Activated CD4-positive, alpha-beta memory T cell treated with anti-CD3 and anti-CD28 coated beads for 36 hours (primary cell): ENCODE data around the gene MDM4. TPM values are rescaled to one million over a fixed set of nuclear protein-coding genes. Genes with fewer than 3 reads are reported as not detected.

ENCODE experiments used
- CTCF ChIA-PET: fragments of 350-600 bp; sonication (Branson Sonifier 250); formaldehyde crosslinking; loops from one replicate; lab custom pipeline; 2021; ENCODE audit warnings: antibody characterized with exemption, inconsistent platforms; lab: Charles Lee
- POLR2A ChIA-PET: fragments of 350-600 bp; sonication (Branson Sonifier 250); formaldehyde crosslinking; loops from one replicate; lab custom pipeline; 2021; ENCODE audit warnings: antibody characterized with exemption; lab: Charles Lee
- DNase-seq: peaks from one replicate; pipeline ENCODE4 v3.0.0-alpha.2; 2020
- H3K27ac Mint-ChIP-seq: one replicate; pipeline ENCODE4 v1.8.0; 2021; ENCODE audit warnings: mixed read lengths
- H3K27me3 Mint-ChIP-seq: one replicate; pipeline ENCODE4 v1.8.0; 2021; ENCODE audit warnings: mixed read lengths
- H3K36me3 Mint-ChIP-seq: one replicate; pipeline ENCODE4 v1.8.0; 2021; ENCODE audit warnings: mixed read lengths
- H3K4me1 Mint-ChIP-seq: one replicate; pipeline ENCODE4 v1.8.0; 2021; ENCODE audit warnings: low read depth, mixed read lengths
- H3K4me3 Mint-ChIP-seq: one replicate; pipeline ENCODE4 v1.8.0; 2021; ENCODE audit warnings: mild to moderate bottlenecking, mixed read lengths
- H3K9me3 Mint-ChIP-seq: one replicate; pipeline ENCODE4 v1.8.0; 2021; ENCODE audit warnings: mixed read lengths
- intact Hi-C: fragments of 100-400 bp; cut with micrococcal nuclease; formaldehyde crosslinking; loops from one replicate; pipeline ENCODE4 v1.15.1; 2023
- total RNA-seq, 2 experiments: library from RNA; stranded (reverse); gene quantifications; one replicate each; pipeline ENCODE4 v1.2.3, GENCODE V29; 2021

Gene MDM4
- 10 to 100 TPM; 88.0 to 90.8 TPM for total RNA-seq

- peak; percentile 97 for DNase-seq
- CTCF ChIA-PET = interaction anchor here (0.8 to 2.9 kb wide), 12 partner anchors 9 to 291 kb away, joined by 3 to 18 read pairs (median 5); partner anchors contain the start of gene PIK3C2B
- Mint-ChIP-seq H3K27ac (no peak within 1 kb of the TSS), H3K9me3 (peaks cover 2% of the 10 kb centered on the region), H3K27me3 (no peaks in the 10 kb centered on the region), H3K36me3 (peaks cover 21% of the 10 kb centered on the region), H3K4me3 (no peak within 1 kb of the TSS), H3K4me1 (peaks cover 52% of the 10 kb centered on the region)
- intact Hi-C loops = loop anchor here (1.0 kb wide), 3 partner anchors 9 to 49 kb away; no protein-coding TSS in a partner anchor
- POLR2A ChIA-PET = interaction anchor here (0.6 to 5.9 kb wide), 15 partner anchors 9 to 109 kb away, joined by 3 to 68 read pairs (median 4); partner anchors contain the start of gene PIK3C2B
These were observed at the start of gene MDM4 for GRCh38 chr1:204516180-204516879. Gene MDM4 (plus strand): TSS chr1:204516406. CDS start chr1:204525519, 9,113 bp downstream.

- H3K36me3 Mint-ChIP-seq = peaks cover 18% of the 10 kb centered on the region
- intact Hi-C loops = no loop called here
- peaks cover 51% of the 10 kb centered on the region for H3K4me1 Mint-ChIP-seq
- no peak for DNase-seq
- no peaks in the 10 kb centered on the region for H3K27me3 Mint-ChIP-seq
- ChIA-PET POLR2A (interaction anchor here (1.1 kb wide), 1 partner anchor 27 kb away, joined by 4 read pairs; no protein-coding TSS in a partner anchor), CTCF (interaction anchor here (0.7 to 6.2 kb wide), 6 partner anchors 13 to 36 kb away, joined by 3 to 41 read pairs (median 4); partner anchors contain the start of gene PIK3C2B)
- H3K27ac Mint-ChIP-seq = no peak overlapping the region
- H3K4me3 Mint-ChIP-seq = no peak overlapping the region
- H3K9me3 Mint-ChIP-seq = no peaks in the 10 kb centered on the region
These were observed 49.5 kb upstream of the MDM4 start for GRCh38 chr1:204466416-204467405.

- H3K4me1 Mint-ChIP-seq = peaks cover 40% of the 10 kb centered on the region
- no peaks in the 10 kb centered on the region for H3K9me3 Mint-ChIP-seq
- POLR2A ChIA-PET = no interaction called here
These were observed 48.0 kb upstream of the MDM4 start for GRCh38 chr1:204468206-204468605.

GRCh38 chr1:204468766-204469302 lies 47.4 kb upstream of the MDM4 start:
- H3K27ac Mint-ChIP-seq = no peak overlapping the region
- H3K27me3 Mint-ChIP-seq = no peaks in the 10 kb centered on the region
- DNase-seq = no peak
- POLR2A ChIA-PET = no interaction called here
- H3K9me3 Mint-ChIP-seq = no peaks in the 10 kb centered on the region
- CTCF ChIA-PET = no interaction called here
- no peak overlapping the region for H3K4me3 Mint-ChIP-seq
- intact Hi-C loops = no loop called here
- H3K4me1 Mint-ChIP-seq = peaks cover 33% of the 10 kb centered on the region
- peaks cover 15% of the 10 kb centered on the region for H3K36me3 Mint-ChIP-seq

More at GRCh38 chr1:204468206-204468605, 48.0 kb upstream of the MDM4 start:
- H3K36me3 Mint-ChIP-seq = peaks cover 15% of the 10 kb centered on the region
- H3K27ac Mint-ChIP-seq = no peak overlapping the region
- intact Hi-C loops = no loop called here
- no peaks in the 10 kb centered on the region for H3K27me3 Mint-ChIP-seq
- no peak overlapping the region for H3K4me3 Mint-ChIP-seq
- DNase-seq = no peak
- CTCF ChIA-PET = interaction anchor here (3.8 to 6.2 kb wide), 2 partner anchors 22 to 37 kb away, joined by 16 to 41 read pairs; no protein-coding TSS in a partner anchor

GRCh38 chr1:204469304-204469703 lies 46.9 kb upstream of the MDM4 start:
- intact Hi-C loops = no loop called here
- no peak overlapping the region for H3K4me3 Mint-ChIP-seq
- ChIA-PET CTCF (interaction anchor here (1.4 kb wide), 1 partner anchor 338 kb away, joined by 4 read pairs; no protein-coding TSS in a partner anchor), POLR2A (no interaction called here)
- no peak overlapping the region for H3K27ac Mint-ChIP-seq
- peaks cover 29% of the 10 kb centered on the region for H3K4me1 Mint-ChIP-seq
- no peaks in the 10 kb centered on the region for H3K27me3 Mint-ChIP-seq
- no peaks in the 10 kb centered on the region for H3K9me3 Mint-ChIP-seq
- peaks cover 10% of the 10 kb centered on the region for H3K36me3 Mint-ChIP-seq
- DNase-seq = no peak

GRCh38 chr1:204471687-204472086 lies 44.5 kb upstream of the MDM4 start:
- H3K4me1 Mint-ChIP-seq = peaks cover 19% of the 10 kb centered on the region
- no peak overlapping the region for H3K4me3 Mint-ChIP-seq
- H3K27ac Mint-ChIP-seq = no peak overlapping the region
- no peak for DNase-seq
- intact Hi-C loops = no loop called here
- POLR2A ChIA-PET = no interaction called here
- CTCF ChIA-PET = interaction anchor here (1.0 kb wide), 1 partner anchor 14 kb away, joined by 3 read pairs; no protein-coding TSS in a partner anchor
- H3K9me3 Mint-ChIP-seq = no peaks in the 10 kb centered on the region
- H3K27me3 Mint-ChIP-seq = no peaks in the 10 kb centered on the region
- H3K36me3 Mint-ChIP-seq = peaks cover 9% of the 10 kb centered on the region

- POLR2A ChIA-PET = no interaction called here
- intact Hi-C loops = no loop called here
- DNase-seq = no peak
- Mint-ChIP-seq H3K27me3 (no peaks in the 10 kb centered on the region), H3K36me3 (peaks cover 9% of the 10 kb centered on the region), H3K4me1 (peaks cover 27% of the 10 kb centered on the region), H3K4me3 (no peak overlapping the region), H3K9me3 (no peaks in the 10 kb centered on the region), H3K27ac (no peak overlapping the region)
- CTCF ChIA-PET = interaction anchor here (1.3 to 1.4 kb wide), 2 partner anchors 26 to 75 kb away, joined by 3 to 7 read pairs; no protein-coding TSS in a partner anchor
These were observed 43.5 kb upstream of the MDM4 start for GRCh38 chr1:204472660-204473059.

GRCh38 chr1:204473400-204473965 lies 42.7 kb upstream of the MDM4 start:
- H3K36me3 Mint-ChIP-seq = peaks cover 7% of the 10 kb centered on the region
- H3K27me3 Mint-ChIP-seq = no peaks in the 10 kb centered on the region
- H3K4me3 Mint-ChIP-seq = no peak overlapping the region
- POLR2A ChIA-PET = no interaction called here
- intact Hi-C loops = no loop called here
- CTCF ChIA-PET = interaction anchor here (1.3 to 1.4 kb wide), 2 partner anchors 27 to 75 kb away, joined by 3 to 7 read pairs; no protein-coding TSS in a partner anchor
- no peak for DNase-seq
- H3K27ac Mint-ChIP-seq = no peak overlapping the region
- peaks cover 33% of the 10 kb centered on the region for H3K4me1 Mint-ChIP-seq
- H3K9me3 Mint-ChIP-seq = no peaks in the 10 kb centered on the region

GRCh38 chr1:204475656-204476432 lies 40.4 kb upstream of the MDM4 start:
- Mint-ChIP-seq H3K4me3 (no peak overlapping the region), H3K4me1 (peaks cover 54% of the 10 kb centered on the region), H3K27ac (no peak overlapping the region), H3K9me3 (no peaks in the 10 kb centered on the region), H3K36me3 (no peaks in the 10 kb centered on the region), H3K27me3 (no peaks in the 10 kb centered on the region)
- CTCF ChIA-PET = interaction anchor here (3.2 to 4.3 kb wide), 2 partner anchors 29 to 44 kb away, joined by 21 to 25 read pairs; no protein-coding TSS in a partner anchor
- intact Hi-C loops = no loop called here
- POLR2A ChIA-PET = interaction anchor here (0.6 kb wide), 1 partner anchor 45 kb away, joined by 3 read pairs; no protein-coding TSS in a partner anchor
- no peak for DNase-seq

- Mint-ChIP-seq H3K9me3 (no peaks in the 10 kb centered on the region), H3K27me3 (no peaks in the 10 kb centered on the region), H3K27ac (no peak overlapping the region), H3K4me3 (no peak overlapping the region), H3K36me3 (no peaks in the 10 kb centered on the region), H3K4me1 (peaks cover 56% of the 10 kb centered on the region)
- intact Hi-C loops = no loop called here
- DNase-seq = no peak
- POLR2A ChIA-PET = no interaction called here
- CTCF ChIA-PET = interaction anchor here (2.4 to 4.3 kb wide), 3 partner anchors 27 to 45 kb away, joined by 8 to 25 read pairs (median 21); no protein-coding TSS in a partner anchor
These were observed 39.6 kb upstream of the MDM4 start for GRCh38 chr1:204476563-204476962.
